Adrenal gland (tissue), 5 donors: Measurements from ENCODE around the gene PREPL.

ENCODE experiments used
- CTCF ChIP-seq, 6 experiments: fragments of 450-650 bp in 4 of 6; fragments of 200-600 bp in 2 of 6; sonication (generic) in 1 of 6; IDR thresholded peaks; 1 replicate in 5 of 6; 2 replicates in 1 of 6; pipeline versions ENCODE4 v1.5.1 to v1.8.0; 2016 to 2021; ENCODE audit warnings: antibody characterized with exemption in 6 of 6, mild to moderate bottlenecking in 2 of 6, moderate library complexity in 1 of 6
- POLR2A ChIP-seq, 2 donors: fragments of 450-650 bp; IDR thresholded peaks; one replicate each; pipeline ENCODE4 v1.6.1; 2017; ENCODE audit warnings: antibody characterized with exemption in 2 of 2, mild to moderate bottlenecking in 2 of 2, moderate library complexity in 1 of 2
- donor health status: DM: no; HTN: no; CAD: no.

- no peak for TF ChIP-seq CTCF (IDR thresholded peaks at IDR 0.05)
- TF ChIP-seq POLR2A (IDR thresholded peaks at IDR 0.05): no peak
These were observed 9.6 kb downstream of the PREPL start for GRCh38 chr2:44351676-44352075.
